SK-N-MC (cell line): ENCODE results near the gene LIN54.

Experiments used
- EZH2 ChIP-seq: fragments of 200-600 bp; sonication (generic); IDR thresholded peaks from one replicate; pipeline ENCODE4 v1.6.1; 2017; ENCODE audit warnings: antibody characterized with exemption
- FOXP2 ChIP-seq: optimal IDR thresholded peaks from 2 replicates; pipeline ENCODE3; 2011; ENCODE audit warnings: mild to moderate bottlenecking, moderate library complexity; ENCODE audit not compliant: insufficient read depth; ENCODE audit errors: extremely low read length, control extremely low read depth
- POLR2AphosphoS5 ChIP-seq: IDR thresholded peaks from 2 replicates; pipeline ENCODE4 v1.6.1; 2012; ENCODE audit warnings: mild to moderate bottlenecking, low read depth, low read length, borderline replicate concordance

GRCh38 chr4:82892467-82892802 is 118.2 kb downstream of the LIN54 start:
- TF ChIP-seq EZH2 (no peak), POLR2AphosphoS5 (no peak), FOXP2 (no peak)
